GM18520 (cell line): ENCODE data around the gene ABHD8.
A peak's percentile ranks its signal among the peaks of the same experiment; 100 is the strongest.

Source experiments
- ATAC-seq: cut with Tn5 transposase; IDR thresholded peaks from one replicate; pipeline ENCODE4 v1.9.1; 2021; ENCODE audit not compliant: unreplicated experiment

Gene ABHD8

GRCh38 chr19:17323300-17323963, 20.2 kb upstream of the ABHD8 start:
- no peak for ATAC-seq

- ATAC-seq: no peak
Observed at GRCh38 chr19:17322854-17323253, 19.6 kb upstream of the ABHD8 start.

- no peak for ATAC-seq
Observed at GRCh38 chr19:17321655-17322489, 18.6 kb upstream of the ABHD8 start.

GRCh38 chr19:17320435-17320834, 17.2 kb upstream of the ABHD8 start:
- no peak for ATAC-seq

GRCh38 chr19:17319473-17320238, 16.4 kb upstream of the ABHD8 start:
- no peak for ATAC-seq

GRCh38 chr19:17318966-17319365, 15.7 kb upstream of the ABHD8 start:
- no peak for ATAC-seq

- no peak for ATAC-seq
Observed at GRCh38 chr19:17314007-17314593, 10.9 kb upstream of the ABHD8 start.

- ATAC-seq: no peak
Observed at GRCh38 chr19:17312189-17313113, 9.2 kb upstream of the ABHD8 start.

GRCh38 chr19:17311455-17312188, 8.4 kb upstream of the ABHD8 start:
- no peak for ATAC-seq

GRCh38 chr19:17309965-17310461, 6.8 kb upstream of the ABHD8 start:
- ATAC-seq: no peak

DNA sequence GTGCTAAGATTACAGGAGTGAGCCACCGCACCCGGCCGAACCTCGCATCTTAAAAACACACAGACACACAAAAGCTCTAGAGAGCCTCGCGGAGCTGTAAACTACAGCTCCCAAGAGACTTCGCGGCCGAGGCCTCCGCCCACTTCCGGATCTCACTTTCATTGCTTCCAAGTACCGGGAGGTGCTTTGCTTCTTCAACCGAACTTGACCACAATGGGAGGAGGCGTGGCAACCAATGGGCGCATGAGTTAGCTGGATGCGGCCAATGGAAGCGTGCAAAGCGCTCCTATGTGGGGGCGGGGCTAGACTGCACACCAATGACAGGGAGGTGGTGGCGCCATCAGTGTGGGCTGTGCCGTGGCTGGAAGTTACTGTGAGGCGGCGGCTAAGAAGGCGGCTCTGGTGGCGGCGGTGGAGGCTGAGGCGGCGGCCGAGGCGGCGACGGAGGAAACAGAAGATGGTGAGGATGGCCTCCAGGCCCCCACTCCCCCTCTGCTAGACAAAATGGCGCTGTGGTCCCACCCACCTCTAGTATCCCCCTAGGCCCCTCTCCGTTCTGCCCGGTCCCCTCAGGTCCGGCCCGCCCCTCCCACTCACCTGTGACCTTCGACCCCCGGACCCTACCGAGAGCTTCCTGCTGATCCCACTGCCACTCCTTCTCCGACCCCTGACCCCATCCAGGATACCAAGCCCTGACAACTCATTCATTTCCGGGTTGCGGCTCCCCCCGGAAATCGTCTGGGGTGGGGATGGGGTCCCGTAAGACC, 6.2 kb upstream of the ABHD8 start, which contains the start of gene DDA1:
Gene DDA1, plus strand, starts transcription at position 366 of the 767 bp plus-strand sequence. Its CDS starts 92 bp downstream, at position 458.
- ATAC-seq: peak; percentile 38

GRCh38 chr19:17307876-17308377, 4.7 kb upstream of the ABHD8 start:
- ATAC-seq: no peak

DNA sequence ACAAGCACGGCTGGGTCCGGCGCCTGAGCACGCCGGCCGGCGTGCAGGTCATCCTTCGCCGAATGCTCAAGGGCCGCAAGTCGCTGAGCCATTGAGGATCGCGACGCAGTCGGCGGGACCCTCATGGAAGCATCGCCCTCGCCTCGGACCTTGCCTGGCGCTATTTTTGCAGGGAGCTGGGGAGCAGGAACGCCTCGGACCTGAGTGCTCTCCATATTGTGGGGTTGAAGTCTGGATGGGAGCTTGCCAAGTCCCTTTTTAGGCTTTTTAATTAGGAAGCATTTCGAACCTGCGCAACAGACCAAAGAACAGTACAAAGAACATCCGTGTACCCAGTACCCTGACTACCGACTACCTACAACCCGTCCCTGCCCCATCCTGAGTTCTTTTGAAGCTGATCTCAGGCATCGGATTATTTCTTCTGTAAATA, 3.1 kb upstream of the ABHD8 start:
- no peak for ATAC-seq

DNA sequence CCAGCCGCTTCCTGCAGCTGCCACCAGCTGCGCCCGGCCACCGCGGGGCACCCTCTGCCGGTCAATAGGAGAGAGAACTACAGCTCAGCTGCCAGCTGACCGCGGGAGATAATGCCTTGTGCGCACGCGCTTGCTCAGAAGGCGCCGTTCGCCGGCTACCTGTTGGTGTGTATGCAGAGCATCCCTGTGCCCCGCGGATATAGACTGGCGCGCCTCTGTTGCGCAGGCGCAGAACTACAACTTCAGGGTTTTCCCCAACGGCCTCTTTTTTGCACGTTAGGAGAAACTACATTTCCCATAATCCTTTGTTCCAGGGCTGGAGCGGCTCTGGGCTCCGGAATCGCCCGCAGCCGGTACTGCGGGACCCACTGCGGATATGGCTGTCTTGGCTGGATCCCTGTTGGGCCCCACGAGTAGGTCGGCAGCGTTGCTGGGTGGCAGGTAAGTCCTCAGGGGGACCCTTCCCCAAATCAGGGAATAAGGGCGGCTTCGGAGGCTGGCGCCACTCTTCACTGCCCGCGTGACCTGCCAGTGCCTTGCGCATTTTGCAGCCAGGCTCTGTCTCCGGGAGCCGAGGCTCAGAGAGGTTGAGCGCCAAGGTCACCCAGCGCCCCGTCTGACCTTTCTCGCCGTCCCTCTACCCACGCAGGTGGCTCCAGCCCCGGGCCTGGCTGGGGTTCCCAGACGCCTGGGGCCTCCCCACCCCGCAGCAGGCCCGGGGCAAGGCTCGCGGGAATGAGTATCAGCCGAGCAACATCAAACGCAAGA, 2.5 kb upstream of the ABHD8 start, which contains the start of gene MRPL34:
Gene MRPL34, plus strand, starts transcription at position 356 of the 768 bp plus-strand sequence. Its CDS starts 21 bp downstream, at position 377.
- ATAC-seq: peak; percentile 83

DNA sequence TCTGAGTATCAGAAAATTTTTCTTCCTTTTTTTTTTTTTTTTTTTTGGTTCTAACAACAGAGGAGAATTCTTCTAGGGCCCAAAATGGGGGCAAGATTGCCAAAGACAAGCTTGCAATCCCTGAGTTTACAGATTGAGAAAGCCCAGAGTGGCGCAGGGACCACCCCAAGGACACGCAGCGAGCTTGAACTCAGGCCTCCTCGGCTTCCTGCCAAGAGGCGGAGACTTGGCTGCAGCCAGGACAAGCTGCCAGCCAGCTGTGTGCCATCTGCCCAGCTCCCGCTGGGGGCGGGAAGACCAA, 1.9 kb upstream of the ABHD8 start:
- no peak for ATAC-seq

GRCh38 chr19:17304386-17305215, 1.4 kb upstream of the ABHD8 start:
- no peak for ATAC-seq

DNA sequence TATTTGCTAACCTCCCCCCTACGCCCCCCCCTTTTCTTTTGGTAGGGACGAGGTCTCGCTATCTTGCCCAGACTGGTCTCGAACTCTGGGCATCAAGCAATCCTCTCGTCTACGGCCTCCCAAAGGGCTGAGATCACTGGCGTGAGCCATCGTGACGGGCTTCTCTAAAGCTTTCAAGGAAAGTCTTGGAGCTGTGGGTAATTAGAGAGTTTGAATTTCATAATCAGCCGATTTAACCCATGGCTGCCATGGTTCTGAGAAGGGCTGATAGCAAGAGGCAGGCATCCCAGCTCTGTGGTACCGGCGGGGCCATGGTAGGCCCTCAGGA, 679 bp upstream of the ABHD8 start:
- no peak for ATAC-seq
